Brain microvascular endothelial cell (primary cell): ENCODE results near the gene PIM3.
A peak's percentile ranks its signal among the peaks of the same experiment; 100 is the strongest.

ENCODE experiments used
- DNase-seq: peaks from one replicate; pipeline ENCODE4 v3.0.0-alpha.2; 2020
- H3K27ac ChIP-seq: fragments of 250-450 bp; sonication (Bioruptor Pico); 2 replicates; pipeline ENCODE4 v1.5.1; 2020; ENCODE audit warnings: mild to moderate bottlenecking, moderate library complexity
- H3K27me3 ChIP-seq: fragments of 250-450 bp; sonication (Bioruptor Pico); replicated peaks from 2 replicates; pipeline ENCODE4 v1.5.1; 2020; ENCODE audit warnings: mild to moderate bottlenecking
- H3K36me3 ChIP-seq: fragments of 250-450 bp; sonication (Bioruptor Pico); replicated peaks from 2 replicates; pipeline ENCODE4 v1.5.1; 2020; ENCODE audit warnings: mild to moderate bottlenecking
- H3K4me3 ChIP-seq: 2 replicates; pipeline ENCODE4 v1.5.1; 2011; ENCODE audit warnings: low read depth, mild to moderate bottlenecking, control low read depth, low read length, moderate library complexity
- CTCF ChIP-seq: IDR thresholded peaks from 2 replicates; pipeline ENCODE4 v1.5.1; 2011; ENCODE audit warnings: low read depth, mild to moderate bottlenecking, moderate library complexity, low read length, control low read depth, inconsistent platforms; ENCODE audit errors: missing control alignments
- in situ Hi-C: cut with HindIII; loops from 2 replicates; pipeline ENCODE4 v1.10.0; 2017; ENCODE audit warnings: low sequenced_read_pairs, low pct_ligation_motif_present

PIM3 gene

GRCh38 chr22:49960159-49961004, at the start of gene PIM3:
TSS of gene PIM3 (plus strand) at chr22:49960772. CDS start at chr22:49960948, 176 bp downstream.
- Histone ChIP-seq H3K27me3 (no peaks in the 10 kb centered on the region), H3K4me3 (peak within 1 kb of the TSS; percentile 70), H3K36me3 (peaks cover 20% of the 10 kb centered on the region), H3K27ac (peak within 1 kb of the TSS; percentile 91)
- TF ChIP-seq CTCF: no peak
- in situ Hi-C loops: no loop called here
- DNase-seq: peak; percentile 87

- no peak for TF ChIP-seq CTCF
- H3K36me3 ChIP-seq: no peaks in the 10 kb centered on the region
- no peak overlapping the region for H3K4me3 ChIP-seq
- H3K27ac ChIP-seq: no peak overlapping the region
- no peaks in the 10 kb centered on the region for H3K27me3 ChIP-seq
- no peak for DNase-seq
- in situ Hi-C loops: no loop called here
Observed at GRCh38 chr22:49911881-49912625, 48.5 kb upstream of the PIM3 start.

- H3K27ac ChIP-seq: no peak overlapping the region
- TF ChIP-seq CTCF: no peak
- DNase-seq: no peak
- H3K4me3 ChIP-seq: no peak overlapping the region
- in situ Hi-C loops: no loop called here
- H3K36me3 ChIP-seq: no peaks in the 10 kb centered on the region
- H3K27me3 ChIP-seq: no peaks in the 10 kb centered on the region
Observed at GRCh38 chr22:49913026-49913425, 47.5 kb upstream of the PIM3 start.

- in situ Hi-C loops: no loop called here
- Histone ChIP-seq H3K27me3 (no peaks in the 10 kb centered on the region), H3K4me3 (no peak overlapping the region), H3K27ac (no peak overlapping the region), H3K36me3 (no peaks in the 10 kb centered on the region)
- no peak for DNase-seq
- no peak for TF ChIP-seq CTCF
Observed at GRCh38 chr22:49913446-49913845, 47.1 kb upstream of the PIM3 start.

GRCh38 chr22:49914256-49914655, 46.3 kb upstream of the PIM3 start:
- TF ChIP-seq CTCF: no peak
- no peaks in the 10 kb centered on the region for H3K36me3 ChIP-seq
- H3K4me3 ChIP-seq: no peak overlapping the region
- DNase-seq: no peak
- in situ Hi-C loops: no loop called here
- H3K27me3 ChIP-seq: no peaks in the 10 kb centered on the region
- H3K27ac ChIP-seq: no peak overlapping the region
